HG03064 (cell line): Measurements from ENCODE around the gene ULK1.
"Not testable (repeated sequence)": the region's sequence is repeated elsewhere in the genome, so short reads cannot be mapped to it uniquely, and the experiment has no call there.

Experiments
- ATAC-seq: cut with Tn5 transposase; IDR thresholded peaks from one replicate; pipeline ENCODE4 v1.9.1; 2021; ENCODE audit warnings: low read depth; ENCODE audit not compliant: unreplicated experiment

The ULK1 gene

DNA sequence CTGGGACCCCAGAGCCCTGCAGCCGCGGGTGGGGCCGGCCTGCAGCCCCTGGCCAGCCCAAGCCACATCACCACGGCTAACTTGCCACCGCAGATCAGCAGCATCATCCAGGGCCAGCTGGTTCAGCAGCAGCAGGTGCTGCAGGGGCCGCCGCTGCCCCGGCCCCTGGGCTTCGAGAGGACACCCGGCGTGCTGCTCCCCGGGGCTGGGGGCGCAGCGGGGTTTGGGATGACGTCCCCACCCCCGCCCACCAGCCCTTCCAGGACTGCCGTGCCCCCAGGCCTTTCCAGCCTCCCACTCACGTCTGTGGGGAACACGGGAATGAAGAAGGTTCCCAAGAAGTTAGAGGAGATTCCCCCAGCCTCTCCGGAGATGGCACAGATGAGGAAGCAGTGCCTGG lies 66.9 kb downstream of the ULK1 start:
- ATAC-seq = not testable (repeated sequence)

- no peak for ATAC-seq
Observed at GRCh38 chr12:131962069-131962468, 67.6 kb downstream of the ULK1 start.

- ATAC-seq = no peak
Observed at GRCh38 chr12:131963381-131963780, 69.0 kb downstream of the ULK1 start.

DNA sequence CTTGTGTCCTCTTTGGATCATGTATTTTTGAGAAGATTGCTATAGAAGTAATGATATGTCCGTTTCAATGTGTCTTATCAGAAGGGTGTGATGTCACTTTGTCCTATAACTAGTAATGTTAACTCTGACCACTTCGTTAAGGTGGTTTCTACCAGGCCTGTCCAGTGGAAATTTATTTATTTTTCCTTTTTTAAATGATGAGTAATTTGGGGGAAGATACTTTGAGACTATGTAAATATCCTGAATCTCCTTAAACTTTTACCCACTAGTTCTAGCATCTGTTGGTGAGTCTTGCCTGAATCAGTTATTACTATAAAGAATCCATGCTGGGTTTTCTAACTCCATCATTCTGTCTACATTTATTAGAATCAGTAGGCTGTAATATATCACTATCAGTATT lies 70.7 kb downstream of the ULK1 start:
- ATAC-seq = no peak

DNA sequence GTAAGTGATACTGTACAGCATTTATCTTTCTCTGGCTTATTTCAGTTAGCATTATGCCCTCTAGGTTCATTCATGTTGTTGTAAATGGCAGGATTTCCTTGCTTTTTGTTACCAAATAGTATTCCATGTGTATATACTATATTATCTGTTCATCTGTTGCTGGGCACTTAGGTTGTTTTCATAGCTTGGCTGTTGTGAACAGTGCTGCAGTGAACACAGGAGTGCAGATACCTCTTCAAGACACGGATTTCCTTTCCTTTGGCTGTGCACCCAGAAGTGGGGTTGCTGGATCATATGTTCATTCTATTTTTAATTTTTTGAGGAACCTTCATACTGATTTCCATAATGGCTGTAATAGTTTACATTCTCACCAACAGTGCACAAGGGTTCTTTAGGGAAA lies 76.8 kb downstream of the ULK1 start:
- ATAC-seq = no peak
